ENCODE data around the gene RAB43.

GRCh38 chr3:129107793-129108192, 13.8 kb downstream of the RAB43 start:
- TF ChIP-seq CTCF (IDR thresholded peaks at IDR 0.05) (no peak), EZH2 (IDR thresholded peaks at IDR 0.05) (no peak)
